Embryonic facial prominence (tissue), 1 donor: ENCODE results near the gene TBC1D23.
"Not testable (repeated sequence)": the region's sequence is repeated elsewhere in the genome, so short reads cannot be mapped to it uniquely, and the experiment has no call there.

Source experiments
- DNase-seq: peaks from one replicate; pipeline ENCODE4 v3.0.0-alpha.2; 2016; ENCODE audit errors: extremely low spot score

Gene TBC1D23

DNA sequence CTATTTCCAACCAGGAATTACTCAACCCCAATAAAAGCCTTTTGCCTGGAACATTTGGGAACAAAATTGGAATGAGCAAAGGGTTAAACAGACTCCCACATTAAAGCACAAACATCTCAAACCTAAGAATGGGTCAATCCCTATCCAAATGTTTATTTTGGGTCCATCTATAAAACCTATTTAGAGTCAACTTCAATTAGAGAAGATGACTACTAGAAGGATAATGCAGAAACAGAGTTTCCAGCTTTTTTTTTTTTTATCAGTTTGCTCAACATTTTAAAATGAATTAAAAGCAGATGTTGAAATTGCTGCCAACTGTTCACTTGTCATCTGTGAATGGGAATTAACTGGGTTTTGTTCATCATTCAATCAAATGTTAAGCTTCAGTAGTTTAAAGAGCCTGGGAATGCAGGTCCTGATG is 4.1 kb upstream of the TBC1D23 start:
- no peak for DNase-seq

- DNase-seq, result no peak
These were observed 3.2 kb upstream of the TBC1D23 start for GRCh38 chr3:100257586-100257985.

GRCh38 chr3:100260081-100260684 is 609 bp upstream of the TBC1D23 start:
- no peak for DNase-seq

GRCh38 chr3:100261485-100261903 is 702 bp downstream of the TBC1D23 start:
- no peak for DNase-seq

DNA sequence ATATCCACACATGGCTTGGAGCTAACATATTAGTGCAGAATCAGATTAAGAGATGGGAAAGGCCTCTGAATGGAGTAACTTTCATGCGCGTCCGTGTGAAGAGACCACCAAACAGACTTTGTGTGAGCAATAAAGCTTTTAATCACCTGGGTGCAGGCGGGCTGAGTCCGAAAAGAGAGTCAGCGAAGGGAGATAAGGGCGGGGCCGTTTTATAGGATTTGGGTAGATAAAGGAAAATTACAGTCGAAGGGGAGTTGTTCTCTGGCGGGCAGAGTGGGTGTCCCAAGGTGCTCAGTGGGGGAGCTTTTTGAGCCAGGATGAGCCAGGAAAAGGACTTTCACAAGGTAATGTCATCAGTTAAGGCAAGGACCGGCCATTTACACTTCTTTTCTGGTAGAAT is 2.1 kb downstream of the TBC1D23 start:
- not testable (repeated sequence) for DNase-seq

DNA sequence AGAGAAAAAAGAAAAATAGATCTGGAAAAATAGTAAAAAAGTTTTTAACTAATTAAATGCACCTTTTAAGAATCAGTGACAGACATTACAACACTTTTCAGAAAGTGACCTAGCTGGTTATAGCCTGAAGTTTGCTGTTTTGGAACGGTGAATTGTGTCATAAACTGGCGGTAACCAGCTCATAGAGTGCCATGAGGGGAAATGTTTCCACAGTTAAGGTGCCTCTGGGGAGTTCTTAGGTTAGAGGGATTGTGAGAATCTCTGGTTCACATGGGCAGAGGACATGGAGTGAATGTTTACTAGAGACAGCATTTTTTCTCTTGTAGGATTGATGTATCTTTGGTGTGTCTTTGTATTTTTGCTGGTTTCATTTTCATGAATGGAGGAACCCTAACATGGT is 2.8 kb downstream of the TBC1D23 start:
- DNase-seq, result no peak

DNA sequence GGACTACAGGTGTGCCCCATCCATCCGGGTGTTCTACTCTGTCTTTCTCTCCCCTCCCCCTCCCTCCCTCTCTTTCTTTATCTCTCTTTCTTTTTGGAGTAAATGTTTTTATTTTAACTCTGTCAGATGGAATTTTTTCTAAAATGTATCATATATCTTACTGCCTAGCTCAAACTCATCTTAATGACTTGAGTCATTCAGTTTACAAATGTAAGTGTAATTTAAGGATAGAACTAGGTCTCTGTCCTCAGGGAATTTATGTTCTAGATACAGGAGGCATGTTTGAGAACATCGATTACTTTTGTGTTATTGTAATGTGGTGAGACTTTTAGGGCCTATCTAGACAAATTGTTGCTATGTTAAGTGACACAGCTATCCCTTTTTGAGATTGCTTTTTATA is 3.5 kb downstream of the TBC1D23 start:
- DNase-seq, result no peak

DNA sequence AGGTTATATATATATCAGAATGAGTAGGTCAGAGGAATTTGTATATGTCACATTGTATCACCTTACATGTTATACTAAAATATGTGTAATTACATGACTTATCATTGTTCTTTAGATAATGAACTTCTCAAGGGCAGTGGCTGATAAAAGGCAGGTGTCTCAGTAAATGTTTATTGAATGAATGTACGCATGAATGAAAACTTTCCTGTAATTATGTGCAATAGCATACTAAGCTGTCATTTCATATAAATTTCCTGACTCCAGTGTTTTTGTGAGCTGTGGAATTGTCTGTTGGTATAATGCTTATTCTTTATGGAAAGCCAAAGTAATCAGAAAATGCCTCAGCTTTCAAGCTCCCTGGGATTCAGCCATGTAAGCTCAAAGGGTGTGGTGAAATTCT is 4.2 kb downstream of the TBC1D23 start:
- no peak for DNase-seq

DNA sequence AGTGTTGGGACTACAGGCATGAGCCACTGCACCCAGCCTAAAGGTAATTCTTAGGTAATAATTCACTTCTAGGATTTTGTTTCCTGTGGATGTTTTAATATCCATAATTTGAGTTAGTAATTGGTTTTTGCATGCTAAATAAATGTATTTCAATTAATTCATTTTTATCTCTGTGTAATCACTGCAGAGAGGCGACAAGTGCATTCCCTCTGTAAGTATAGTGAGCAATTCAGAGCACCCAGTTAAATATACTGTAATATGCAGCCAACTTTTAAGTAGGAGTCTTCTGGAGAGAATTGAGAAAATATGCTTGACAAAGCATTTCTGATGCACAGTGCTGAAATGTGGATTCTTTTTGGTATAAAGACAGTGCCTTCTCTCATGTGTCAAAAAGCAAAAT is 5.7 kb downstream of the TBC1D23 start:
- DNase-seq, result no peak

GRCh38 chr3:100268156-100268555 is 7.4 kb downstream of the TBC1D23 start:
- no peak for DNase-seq

DNA sequence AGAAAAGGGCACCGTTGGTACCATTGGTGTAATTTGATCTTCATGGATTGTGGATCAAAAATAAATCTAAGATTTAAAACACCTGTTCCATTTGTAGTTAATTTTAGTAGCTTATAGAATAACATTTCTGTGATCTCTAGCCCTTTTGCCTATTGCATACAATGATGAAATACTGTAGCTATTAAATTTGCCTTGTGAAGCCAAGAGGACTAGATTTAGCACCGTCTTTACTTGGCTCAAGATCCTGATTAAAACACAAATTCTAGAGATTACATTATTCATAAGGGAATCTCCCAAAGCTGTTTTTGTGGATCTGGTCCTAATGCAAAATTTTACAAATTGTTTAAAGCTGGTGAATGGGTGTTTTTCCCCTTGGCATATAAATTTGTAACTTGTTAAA is 8.2 kb downstream of the TBC1D23 start:
- no peak for DNase-seq

DNA sequence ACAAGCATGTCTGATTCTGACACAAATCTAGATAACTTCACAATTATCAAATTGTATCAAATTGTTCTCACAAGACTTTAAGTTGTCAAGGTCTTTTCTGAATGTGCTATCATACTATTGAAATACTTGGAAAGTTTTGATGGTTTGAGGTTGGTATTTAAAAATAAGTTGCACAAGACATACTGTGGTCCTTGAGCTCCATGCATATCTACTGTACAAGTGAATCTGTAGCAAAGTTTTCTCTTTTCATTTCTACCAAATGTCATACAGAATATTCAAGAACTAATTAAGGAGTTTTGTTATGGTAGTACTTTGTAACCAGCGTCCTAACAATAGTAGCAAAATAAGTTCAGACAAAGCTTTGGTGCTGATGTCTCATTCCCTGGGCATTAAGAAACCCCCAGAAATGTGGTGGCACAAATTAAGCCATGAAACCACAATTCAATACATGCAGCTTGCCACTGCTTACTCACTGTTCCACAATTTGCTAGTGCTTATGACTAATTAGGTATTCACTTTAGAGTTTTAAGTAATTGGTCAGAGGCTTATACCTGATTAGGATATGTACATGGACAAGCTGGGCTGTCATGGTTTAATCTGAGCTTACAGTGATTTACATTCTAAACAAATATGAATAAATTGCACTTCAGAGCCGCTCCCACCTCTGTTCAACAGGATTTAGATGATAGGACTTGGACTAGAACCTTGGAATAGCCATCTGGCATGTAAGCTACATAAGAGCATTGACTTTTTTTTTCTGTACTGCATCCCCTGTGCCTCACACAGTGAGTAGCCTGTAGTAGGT is 8.8 kb downstream of the TBC1D23 start:
- DNase-seq, result no peak

DNA sequence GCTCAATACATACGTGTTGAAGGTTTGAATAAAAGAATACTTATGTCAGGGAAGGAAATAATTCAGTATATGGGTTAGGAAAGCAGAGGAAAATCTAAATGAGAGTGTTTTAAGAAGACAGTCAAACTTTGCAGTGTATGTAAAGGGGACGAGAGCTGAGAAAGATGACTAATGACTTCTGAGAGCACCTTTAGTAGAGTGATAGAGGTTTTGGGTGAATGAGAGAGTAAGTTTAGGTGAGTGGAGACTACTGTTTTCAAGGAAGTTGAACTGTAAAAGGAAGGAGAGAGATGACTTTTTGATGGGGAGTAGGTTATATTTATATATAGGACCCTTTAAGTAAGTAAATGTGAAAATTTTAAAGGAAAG is 9.4 kb downstream of the TBC1D23 start:
- no peak for DNase-seq

- no peak for DNase-seq
These were observed 10.7 kb downstream of the TBC1D23 start for GRCh38 chr3:100271522-100271921.

DNA sequence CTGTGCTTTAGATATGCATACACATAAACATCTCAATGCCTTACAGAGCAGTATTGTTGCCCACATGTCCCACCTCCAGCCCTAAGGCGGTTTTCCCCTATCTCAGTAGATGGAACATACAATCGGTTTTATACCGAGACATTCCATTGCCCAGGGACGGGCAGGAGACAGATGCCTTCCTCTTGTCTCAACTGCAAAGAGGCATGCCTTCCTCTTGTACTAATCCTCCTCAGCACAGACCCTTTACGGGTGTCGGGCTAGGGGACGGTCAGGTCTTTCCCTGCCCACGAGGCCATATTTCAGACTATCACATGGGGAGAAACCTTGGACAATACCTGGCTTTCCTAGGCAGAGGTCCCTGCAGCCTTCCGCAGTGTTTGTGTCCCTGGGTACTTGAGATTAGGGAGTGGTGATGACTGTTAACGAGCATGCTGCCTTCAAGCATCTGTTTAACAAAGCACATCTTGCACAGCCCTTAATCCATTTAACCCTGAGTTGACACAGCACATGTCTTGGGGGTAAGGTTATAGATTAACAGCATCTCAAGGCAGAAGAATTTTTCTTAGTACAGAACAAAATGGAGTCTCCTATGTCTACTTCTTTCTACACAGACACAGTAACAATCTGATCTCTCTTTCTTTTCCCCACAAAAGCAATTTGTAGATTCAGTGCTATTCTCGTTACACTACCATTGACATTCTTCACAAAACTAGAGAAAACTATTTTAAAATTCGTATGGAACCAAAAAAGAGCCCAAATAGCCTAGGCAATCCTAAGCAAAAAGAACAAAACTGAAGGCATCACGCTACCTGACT is 12.2 kb downstream of the TBC1D23 start:
- DNase-seq, result not testable (repeated sequence)

DNA sequence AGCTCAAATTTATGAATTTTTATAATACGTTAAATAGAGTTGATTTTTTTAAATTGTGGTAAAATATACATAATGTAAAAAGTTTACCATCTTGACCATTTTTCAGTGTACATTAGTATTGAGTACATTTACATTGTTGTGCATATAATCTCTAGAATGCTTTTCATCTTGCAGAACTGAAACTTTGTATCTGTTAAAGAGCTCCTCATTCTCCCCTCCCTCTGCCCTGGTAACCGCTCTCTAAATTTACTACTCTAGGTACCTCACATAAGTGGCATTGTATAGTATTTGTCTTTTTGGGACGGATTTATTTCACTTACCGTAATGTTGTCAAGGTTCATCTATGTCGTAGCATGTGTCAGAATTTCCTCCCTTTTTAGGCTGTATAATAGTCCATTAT is 13.6 kb downstream of the TBC1D23 start:
- DNase-seq, result no peak

DNA sequence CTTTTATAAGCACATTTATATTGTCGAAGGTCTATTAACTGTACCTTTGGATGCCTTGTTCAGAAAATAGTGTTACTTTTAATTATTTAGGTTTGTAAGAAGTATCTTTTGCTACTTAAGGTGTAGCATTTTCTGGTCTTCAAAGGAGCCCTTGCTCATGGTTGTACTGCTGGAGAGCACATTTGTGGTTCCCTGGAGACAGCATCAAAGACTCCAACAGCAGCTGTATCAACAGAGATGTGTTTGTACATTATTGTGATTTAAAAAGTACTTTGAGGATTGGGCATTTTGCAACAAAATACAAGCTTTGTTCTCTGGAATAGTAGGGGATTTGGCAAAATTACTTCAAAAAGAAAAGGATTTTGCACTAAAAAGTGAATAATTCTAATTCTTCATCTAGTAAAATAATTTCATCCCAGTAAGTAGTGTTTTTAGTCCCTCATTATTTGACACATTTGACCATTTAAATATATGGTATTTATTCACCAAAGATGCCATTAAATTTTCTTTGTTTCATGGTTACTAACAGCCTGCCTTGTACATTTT is 16.5 kb downstream of the TBC1D23 start:
- no peak for DNase-seq

GRCh38 chr3:100278910-100279309 is 18.1 kb downstream of the TBC1D23 start:
- DNase-seq, result no peak

DNA sequence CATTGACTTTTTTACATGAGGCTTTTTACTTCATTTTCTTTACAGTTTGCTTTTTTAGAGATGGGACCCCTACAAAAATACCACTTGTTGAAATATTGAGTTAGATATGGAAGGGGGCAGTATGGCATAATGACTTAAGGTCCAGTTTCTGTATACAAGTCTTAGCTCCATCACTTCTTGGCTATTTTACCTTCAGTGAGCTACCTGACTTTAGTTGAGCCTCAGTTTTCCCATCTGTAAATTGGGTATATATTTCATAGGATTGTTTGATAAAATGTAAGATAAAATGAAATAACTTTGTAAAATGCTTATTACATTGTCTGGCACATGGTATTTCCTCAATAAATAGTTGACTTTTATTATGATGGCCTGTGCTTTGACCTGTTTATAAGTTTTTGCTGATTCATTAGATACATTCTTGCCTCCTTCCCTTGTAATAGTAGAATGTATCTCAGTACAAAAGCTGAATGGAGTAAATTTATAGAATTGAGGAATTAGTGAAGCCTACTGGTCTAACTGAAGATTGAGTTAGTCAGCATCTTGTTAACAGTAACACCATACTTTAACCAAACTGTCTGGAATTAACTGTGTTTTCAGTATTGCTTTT is 27.6 kb downstream of the TBC1D23 start:
- no peak for DNase-seq

DNA sequence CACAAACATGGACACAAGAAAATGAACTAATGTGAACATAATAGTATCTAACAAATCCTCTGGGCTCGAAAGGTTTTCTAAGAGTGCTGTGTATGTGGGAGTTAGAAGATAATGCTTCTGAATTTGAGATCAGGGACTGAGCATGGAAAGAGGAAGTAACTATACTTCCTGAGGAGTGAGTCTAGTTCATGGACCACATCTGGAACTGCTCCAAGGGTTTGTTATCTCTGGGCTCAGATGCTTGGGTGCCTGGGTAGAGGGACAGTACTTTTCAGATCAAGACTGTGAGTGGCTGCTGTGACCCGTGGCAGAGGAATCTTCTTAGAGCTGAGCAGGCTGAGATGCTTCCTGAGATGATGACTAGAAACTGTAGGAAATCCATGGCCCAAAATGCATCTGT is 28.5 kb downstream of the TBC1D23 start:
- DNase-seq, result no peak

- no peak for DNase-seq
These were observed 34.3 kb downstream of the TBC1D23 start for GRCh38 chr3:100295089-100295488.

DNA sequence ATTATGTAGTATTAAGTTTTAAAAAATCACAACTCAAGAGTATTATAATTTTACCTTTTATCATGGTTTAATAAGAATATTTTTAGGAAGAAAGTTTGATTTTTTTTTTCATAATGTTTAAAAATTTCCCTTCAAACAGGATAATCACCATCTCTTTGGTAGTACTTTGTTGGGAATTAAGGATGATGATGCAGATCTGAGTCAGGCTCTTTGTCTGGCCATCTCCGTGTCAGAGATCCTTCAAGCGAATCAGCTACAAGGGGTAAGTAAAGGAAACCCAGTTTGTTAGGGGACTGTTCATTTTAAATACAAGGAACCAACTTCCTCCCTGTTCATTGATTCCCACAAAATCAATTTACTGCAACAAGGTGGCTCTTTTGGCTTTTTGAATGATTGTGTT is 37.0 kb downstream of the TBC1D23 start:
- DNase-seq, result no peak
